HFFc6 (cell line): ENCODE measurements around the gene TNFRSF6B. TPM values are rescaled to one million over a fixed set of nuclear protein-coding genes. Genes with fewer than 3 reads are reported as not detected.

Source experiments
- DNase-seq: peaks from one replicate; pipeline ENCODE4 v3.0.0-alpha.2; 2018
- H3K27ac Mint-ChIP-seq: 2 replicates; pipeline ENCODE4 v1.8.0; 2020; ENCODE audit warnings: mild to moderate bottlenecking, mixed read lengths
- H3K27me3 Mint-ChIP-seq: 2 replicates; pipeline ENCODE4 v1.8.0; 2021; ENCODE audit warnings: mild to moderate bottlenecking, moderate library complexity, mixed read lengths; ENCODE audit not compliant: insufficient read depth
- H3K36me3 Mint-ChIP-seq: 2 replicates; pipeline ENCODE4 v1.8.0; 2021; ENCODE audit warnings: low read depth, mixed read lengths
- H3K4me1 Mint-ChIP-seq: 2 replicates; pipeline ENCODE4 v1.8.0; 2020; ENCODE audit warnings: low read depth, mixed read lengths
- H3K4me3 Mint-ChIP-seq: 2 replicates; pipeline ENCODE4 v1.8.0; 2020; ENCODE audit warnings: mild to moderate bottlenecking, moderate library complexity, mixed read lengths
- H3K9me3 Mint-ChIP-seq: 2 replicates; pipeline ENCODE4 v1.8.0; 2020; ENCODE audit warnings: mild to moderate bottlenecking, mixed read lengths
- total RNA-seq, 6 experiments: library from RNA; stranded (reverse); fragmentation: NEBNext Ultra II Directional; extraction: Animal tissue kit (Norgen Biotek cat#: 25700); gene quantifications; 2 replicates in 1 of 6; 3 replicates in 5 of 6; pipeline ENCODE4 v1.2.3, GENCODE V29; 2021
- TF ChIP-seq, protein P1 (sequence below): fragments of 200-600 bp; sonication (generic); IDR thresholded peaks from 2 replicates; pipeline ENCODE4 v1.5.0; 2021; ENCODE audit warnings: antibody characterized with exemption, mild to moderate bottlenecking

TNFRSF6B gene
- total RNA-seq, 6 experiments from 2014 or later, result 0.33 to 1.8 (median 1.1) TPM

DNA sequence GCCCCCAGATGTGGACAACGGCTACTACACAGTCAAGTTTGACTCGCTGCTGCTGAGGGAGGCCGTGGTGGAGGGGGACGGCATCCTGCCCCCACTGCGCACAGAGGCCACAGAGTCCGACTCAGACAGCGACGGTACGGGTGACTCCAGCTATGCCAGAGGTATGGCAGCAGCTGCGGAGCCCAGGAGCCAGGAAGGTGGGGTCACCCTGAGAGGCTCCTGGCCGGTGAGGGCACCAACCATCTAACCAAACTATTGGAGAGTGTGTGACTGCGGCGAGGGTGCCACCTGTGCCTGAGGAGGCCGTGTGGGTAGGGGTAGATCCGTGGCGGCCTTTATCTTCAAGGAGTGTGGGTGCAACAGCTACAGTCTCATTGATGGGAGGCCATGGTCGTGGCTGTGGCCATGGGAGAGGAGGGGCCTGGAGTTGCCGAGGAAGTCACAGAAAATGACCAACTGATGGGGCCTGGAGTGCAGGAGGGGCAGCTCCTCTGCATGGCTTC, 37.2 kb downstream of the TNFRSF6B start:
- TF ChIP-seq, protein P1, sequence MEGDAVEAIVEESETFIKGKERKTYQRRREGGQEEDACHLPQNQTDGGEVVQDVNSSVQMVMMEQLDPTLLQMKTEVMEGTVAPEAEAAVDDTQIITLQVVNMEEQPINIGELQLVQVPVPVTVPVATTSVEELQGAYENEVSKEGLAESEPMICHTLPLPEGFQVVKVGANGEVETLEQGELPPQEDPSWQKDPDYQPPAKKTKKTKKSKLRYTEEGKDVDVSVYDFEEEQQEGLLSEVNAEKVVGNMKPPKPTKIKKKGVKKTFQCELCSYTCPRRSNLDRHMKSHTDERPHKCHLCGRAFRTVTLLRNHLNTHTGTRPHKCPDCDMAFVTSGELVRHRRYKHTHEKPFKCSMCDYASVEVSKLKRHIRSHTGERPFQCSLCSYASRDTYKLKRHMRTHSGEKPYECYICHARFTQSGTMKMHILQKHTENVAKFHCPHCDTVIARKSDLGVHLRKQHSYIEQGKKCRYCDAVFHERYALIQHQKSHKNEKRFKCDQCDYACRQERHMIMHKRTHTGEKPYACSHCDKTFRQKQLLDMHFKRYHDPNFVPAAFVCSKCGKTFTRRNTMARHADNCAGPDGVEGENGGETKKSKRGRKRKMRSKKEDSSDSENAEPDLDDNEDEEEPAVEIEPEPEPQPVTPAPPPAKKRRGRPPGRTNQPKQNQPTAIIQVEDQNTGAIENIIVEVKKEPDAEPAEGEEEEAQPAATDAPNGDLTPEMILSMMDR, result no peak
- H3K4me1 Mint-ChIP-seq, result no peaks in the 10 kb centered on the region
- DNase-seq, result no peak
- no peaks in the 10 kb centered on the region for H3K9me3 Mint-ChIP-seq
- no peak overlapping the region for H3K4me3 Mint-ChIP-seq
- H3K36me3 Mint-ChIP-seq, result peaks cover 15% of the 10 kb centered on the region
- H3K27ac Mint-ChIP-seq, result no peak overlapping the region
- H3K27me3 Mint-ChIP-seq, result peaks cover 2% of the 10 kb centered on the region

DNA sequence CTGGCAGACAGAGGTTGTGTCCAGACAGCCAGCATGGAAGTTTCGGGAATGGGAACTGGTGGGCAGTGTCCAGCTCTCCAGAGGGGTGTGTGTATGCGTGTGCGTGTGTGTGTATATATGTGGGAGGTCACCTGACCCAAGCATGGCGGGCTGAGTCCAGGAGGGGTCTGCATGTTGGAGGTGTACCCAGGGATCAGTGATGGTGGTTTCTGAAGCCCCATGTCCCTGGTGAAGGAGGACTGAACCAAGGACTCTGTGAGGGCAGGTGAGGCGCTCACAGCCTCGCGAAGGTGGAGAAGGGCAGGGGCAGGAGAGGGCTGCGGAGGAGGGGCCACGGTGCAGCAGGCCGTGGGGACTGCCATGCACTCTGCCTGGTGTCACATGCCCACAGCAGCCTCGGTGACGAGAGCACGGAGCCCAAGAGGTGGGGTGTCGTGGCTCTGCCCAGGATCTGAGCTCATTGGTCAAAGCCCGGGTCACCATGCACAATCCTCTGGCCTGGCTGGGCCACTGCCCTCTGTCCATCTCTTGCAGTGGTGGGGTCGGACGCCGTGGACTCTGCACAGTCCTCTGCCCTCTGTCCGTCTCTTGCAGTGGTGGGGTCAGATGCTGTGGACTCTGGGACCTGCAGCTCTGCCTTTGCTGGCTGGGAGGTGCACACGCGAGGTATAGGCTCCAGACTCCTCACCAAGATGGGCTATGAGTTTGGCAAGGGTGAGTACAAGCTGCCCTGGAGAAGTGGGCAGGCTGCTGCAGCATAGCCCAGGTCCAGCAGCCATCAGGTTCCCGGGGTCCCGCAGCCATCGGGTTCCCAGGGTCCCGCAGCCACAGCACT, 37.9 kb downstream of the TNFRSF6B start:
- DNase-seq, result no peak
- Mint-ChIP-seq H3K4me3 (no peak overlapping the region), H3K4me1 (no peaks in the 10 kb centered on the region), H3K27ac (no peak overlapping the region), H3K27me3 (peaks cover 2% of the 10 kb centered on the region), H3K9me3 (no peaks in the 10 kb centered on the region), H3K36me3 (peaks cover 13% of the 10 kb centered on the region)
- TF ChIP-seq, protein P1, result no peak

DNA sequence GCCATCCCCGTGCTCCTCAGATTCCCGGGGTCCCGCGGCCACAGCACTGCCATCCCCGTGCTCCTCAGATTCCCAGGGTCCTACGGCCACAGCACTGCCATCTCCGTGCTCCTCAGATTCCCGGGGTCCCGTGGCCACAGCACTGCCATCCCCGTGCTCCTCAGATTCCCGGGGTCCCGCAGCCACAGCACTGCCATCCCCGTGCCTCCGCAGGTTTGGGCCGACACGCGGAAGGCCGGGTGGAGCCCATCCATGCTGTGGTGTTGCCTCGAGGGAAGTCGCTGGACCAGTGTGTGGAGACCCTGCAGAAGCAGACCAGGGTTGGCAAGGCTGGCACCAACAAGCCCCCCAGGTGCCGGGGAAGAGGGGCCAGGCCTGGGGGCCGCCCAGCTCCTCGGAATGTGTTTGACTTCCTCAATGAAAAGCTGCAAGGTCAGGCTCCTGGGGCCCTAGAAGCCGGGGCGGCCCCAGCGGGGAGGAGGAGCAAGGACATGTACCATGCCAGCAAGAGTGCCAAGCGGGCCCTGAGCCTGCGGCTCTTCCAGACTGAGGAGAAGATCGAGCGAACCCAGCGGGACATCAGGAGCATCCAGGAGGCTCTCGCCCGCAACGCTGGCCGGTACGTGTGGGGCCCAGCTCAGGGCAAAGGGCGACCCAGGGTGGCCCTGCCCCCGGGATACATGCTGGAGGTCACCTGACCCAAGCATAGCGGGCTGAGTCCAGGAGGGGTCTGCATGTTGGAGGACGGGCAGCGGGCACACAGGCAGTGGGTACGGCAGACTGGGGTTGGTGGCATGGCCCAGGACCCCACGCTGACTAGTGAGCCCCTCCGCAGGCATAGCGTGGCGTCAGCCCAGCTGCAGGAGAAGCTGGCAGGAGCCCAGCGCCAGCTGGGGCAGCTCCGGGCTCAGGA, 38.8 kb downstream of the TNFRSF6B start:
- Mint-ChIP-seq H3K4me3 (no peak overlapping the region), H3K36me3 (peaks cover 5% of the 10 kb centered on the region; the same call in 1 of the 2 replicates), H3K27ac (no peak overlapping the region), H3K27me3 (peaks cover 2% of the 10 kb centered on the region), H3K4me1 (no peaks in the 10 kb centered on the region), H3K9me3 (no peaks in the 10 kb centered on the region)
- TF ChIP-seq, protein P1, result no peak
- DNase-seq, result no peak

DNA sequence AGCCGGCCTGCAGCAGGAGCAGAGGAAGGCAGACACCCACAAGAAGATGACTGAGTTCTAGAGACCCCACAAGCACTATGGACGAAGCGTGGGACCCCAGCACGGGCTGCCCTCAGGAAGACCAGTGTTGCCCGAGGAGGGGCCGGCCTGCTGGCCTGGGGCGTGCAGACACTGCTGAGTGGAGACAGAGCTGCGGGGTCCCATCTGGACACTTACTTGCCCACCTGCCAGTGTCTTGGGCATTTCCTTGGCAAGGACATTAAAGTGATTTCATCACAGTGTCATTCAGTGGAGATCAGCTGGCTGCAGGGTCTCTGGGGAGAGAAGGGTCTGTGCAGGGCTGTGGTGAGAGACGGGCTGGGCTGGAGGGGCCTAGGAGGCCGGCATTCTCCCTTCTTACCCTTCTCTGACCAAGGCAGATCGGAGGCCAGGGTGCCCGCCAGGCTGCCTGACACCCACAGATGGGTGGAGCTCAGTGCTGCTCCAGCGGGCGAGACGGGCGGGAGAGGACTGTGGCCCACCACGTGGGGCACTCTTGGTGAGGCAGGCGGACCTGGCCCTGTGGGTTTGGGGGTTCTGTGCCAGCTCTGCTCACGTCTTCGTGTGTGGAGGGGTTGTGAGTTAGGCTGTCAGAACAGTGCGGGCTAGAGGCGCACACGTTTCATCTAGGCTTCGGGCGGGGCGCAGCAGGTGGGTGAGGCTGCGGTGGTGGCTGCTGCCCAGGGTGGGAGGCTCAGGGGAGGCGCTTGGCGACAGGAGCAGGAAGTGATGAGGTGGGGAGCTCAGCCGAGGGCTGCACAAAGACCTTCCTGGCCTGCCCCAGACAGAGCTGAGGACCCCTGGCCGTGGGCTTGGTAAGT, 39.6 kb downstream of the TNFRSF6B start, which contains the start of gene LIME1:
Gene LIME1, plus strand, starts transcription at position 806 of the 860 bp plus-strand sequence. CDS start 886 bp downstream, outside the sequence.
- Mint-ChIP-seq H3K9me3 (no peaks in the 10 kb centered on the region), H3K36me3 (peaks cover 5% of the 10 kb centered on the region; the same call in 1 of the 2 replicates), H3K4me1 (no peaks in the 10 kb centered on the region), H3K27ac (no peak within 1 kb of the TSS), H3K27me3 (peaks cover 2% of the 10 kb centered on the region), H3K4me3 (no peak within 1 kb of the TSS)
- DNase-seq, result no peak
- TF ChIP-seq, protein P1, result no peak
